GM19438 (cell line): Measurements from ENCODE around the gene TSPY1.
"Not testable (repeated sequence)": the region's sequence is repeated elsewhere in the genome, so short reads cannot be mapped to it uniquely, and the experiment has no call there.

Experiments used
- ATAC-seq: cut with Tn5 transposase; IDR thresholded peaks from one replicate; pipeline ENCODE4 v1.9.1; 2021; ENCODE audit warnings: low read depth; ENCODE audit not compliant: unreplicated experiment

The TSPY1 gene

GRCh38 chrY:9466655-9467054 lies at the start of gene TSPY1:
TSS of gene TSPY1 (plus strand) at chrY:9466955. CDS start at chrY:9467001, 46 bp downstream.
- ATAC-seq = not testable (repeated sequence)

GRCh38 chrY:9486967-9487366 lies 20.2 kb downstream of the TSPY1 start, which contains the start of gene TSPY9:
TSS of gene TSPY9 (plus strand) at chrY:9487267. CDS start at chrY:9487313, 46 bp downstream.
- ATAC-seq = not testable (repeated sequence)

GRCh38 chrY:9504396-9504795 lies 37.6 kb downstream of the TSPY1 start:
- ATAC-seq = not testable (repeated sequence)

- not testable (repeated sequence) for ATAC-seq
These were observed 49.5 kb downstream of the TSPY1 start for GRCh38 chrY:9516287-9516686.
